Mucosa of descending colon (tissue), 3 donors: Measurements from ENCODE around the gene ZSCAN31. TPM values are rescaled to one million over a fixed set of nuclear protein-coding genes. Genes with fewer than 3 reads are reported as not detected.

Experiments
- ATAC-seq: fragments of 200-7000 bp; cut with Tn5 transposase; one replicate; pipeline ENCODE4 v1.9.1; 2020; ENCODE audit warnings: mild to moderate bottlenecking, moderate library complexity
- DNase-seq, 3 donors: peaks; one replicate each; pipeline ENCODE4 v3.0.0-alpha.2; 2020
- H3K36me3 ChIP-seq: fragments of 200-600 bp; one replicate; pipeline ENCODE4 v1.8.0; 2021; ENCODE audit warnings: low read depth, mild to moderate bottlenecking
- H3K4me1 ChIP-seq: fragments of 200-600 bp; one replicate; pipeline ENCODE4 v1.8.0; 2021; ENCODE audit warnings: low read depth, mild to moderate bottlenecking
- H3K4me3 ChIP-seq: fragments of 200-600 bp; one replicate; pipeline ENCODE4 v1.8.0; 2021; ENCODE audit warnings: mild to moderate bottlenecking
- H3K9me3 ChIP-seq: fragments of 200-600 bp; one replicate; pipeline ENCODE4 v1.8.0; 2021; ENCODE audit warnings: mild to moderate bottlenecking
- intact Hi-C, 2 donors: fragments of 100-400 bp; cut with DNase I in 1 of 2; cut with micrococcal nuclease in 1 of 2; formaldehyde crosslinking; loops; one replicate each; pipeline versions ENCODE4 v1.11.0 to v1.11.1; 2022; cut with DNase I, micrococcal nuclease
- total RNA-seq, 3 donors: library from RNA; stranded (reverse); fragmentation: NEBNext Ultra II Directional in 2 of 3; extraction: Animal tissue kit (Norgen Biotek cat#: 25700) in 2 of 3; gene quantifications; one replicate each; pipeline versions ENCODE4 v1.2.1 to v1.2.4, GENCODE V29; 2021 to 2023
- TF ChIP-seq, protein P1 (sequence below): fragments of 200-600 bp; IDR thresholded peaks from one replicate; pipeline ENCODE4 v1.8.0; 2022; ENCODE audit warnings: antibody characterized with exemption, mild to moderate bottlenecking
- donor health status: DM: no; HTN: no; CAD: no; lungs with moderate emphysema.
- donor health status: DM: no; HTN: no; CAD: no.
- donor health status: DM: no; HTN: yes; CAD: no.

Gene ZSCAN31
- total RNA-seq, 3 donors from 2014 or later, result 6.3 to 20.5 (median 8.7) TPM

GRCh38 chr6:28355743-28356665 lies 20.1 kb upstream of the ZSCAN31 start:
- intact Hi-C loops, result loop anchor here (10.0 kb wide), 1 partner anchor 221 kb away; no protein-coding TSS in a partner anchor
- H3K36me3 ChIP-seq, result no peaks in the 10 kb centered on the region
- ATAC-seq (peak; percentile 93), DNase-seq (peak; percentile 73 to 97 (median 76))
- H3K9me3 ChIP-seq, result no peaks in the 10 kb centered on the region
- H3K4me3 ChIP-seq, result peak overlapping the region; percentile 29
- peaks cover 19% of the 10 kb centered on the region for H3K4me1 ChIP-seq
- TF ChIP-seq, protein P1, sequence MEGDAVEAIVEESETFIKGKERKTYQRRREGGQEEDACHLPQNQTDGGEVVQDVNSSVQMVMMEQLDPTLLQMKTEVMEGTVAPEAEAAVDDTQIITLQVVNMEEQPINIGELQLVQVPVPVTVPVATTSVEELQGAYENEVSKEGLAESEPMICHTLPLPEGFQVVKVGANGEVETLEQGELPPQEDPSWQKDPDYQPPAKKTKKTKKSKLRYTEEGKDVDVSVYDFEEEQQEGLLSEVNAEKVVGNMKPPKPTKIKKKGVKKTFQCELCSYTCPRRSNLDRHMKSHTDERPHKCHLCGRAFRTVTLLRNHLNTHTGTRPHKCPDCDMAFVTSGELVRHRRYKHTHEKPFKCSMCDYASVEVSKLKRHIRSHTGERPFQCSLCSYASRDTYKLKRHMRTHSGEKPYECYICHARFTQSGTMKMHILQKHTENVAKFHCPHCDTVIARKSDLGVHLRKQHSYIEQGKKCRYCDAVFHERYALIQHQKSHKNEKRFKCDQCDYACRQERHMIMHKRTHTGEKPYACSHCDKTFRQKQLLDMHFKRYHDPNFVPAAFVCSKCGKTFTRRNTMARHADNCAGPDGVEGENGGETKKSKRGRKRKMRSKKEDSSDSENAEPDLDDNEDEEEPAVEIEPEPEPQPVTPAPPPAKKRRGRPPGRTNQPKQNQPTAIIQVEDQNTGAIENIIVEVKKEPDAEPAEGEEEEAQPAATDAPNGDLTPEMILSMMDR, result peak; percentile 62

DNA sequence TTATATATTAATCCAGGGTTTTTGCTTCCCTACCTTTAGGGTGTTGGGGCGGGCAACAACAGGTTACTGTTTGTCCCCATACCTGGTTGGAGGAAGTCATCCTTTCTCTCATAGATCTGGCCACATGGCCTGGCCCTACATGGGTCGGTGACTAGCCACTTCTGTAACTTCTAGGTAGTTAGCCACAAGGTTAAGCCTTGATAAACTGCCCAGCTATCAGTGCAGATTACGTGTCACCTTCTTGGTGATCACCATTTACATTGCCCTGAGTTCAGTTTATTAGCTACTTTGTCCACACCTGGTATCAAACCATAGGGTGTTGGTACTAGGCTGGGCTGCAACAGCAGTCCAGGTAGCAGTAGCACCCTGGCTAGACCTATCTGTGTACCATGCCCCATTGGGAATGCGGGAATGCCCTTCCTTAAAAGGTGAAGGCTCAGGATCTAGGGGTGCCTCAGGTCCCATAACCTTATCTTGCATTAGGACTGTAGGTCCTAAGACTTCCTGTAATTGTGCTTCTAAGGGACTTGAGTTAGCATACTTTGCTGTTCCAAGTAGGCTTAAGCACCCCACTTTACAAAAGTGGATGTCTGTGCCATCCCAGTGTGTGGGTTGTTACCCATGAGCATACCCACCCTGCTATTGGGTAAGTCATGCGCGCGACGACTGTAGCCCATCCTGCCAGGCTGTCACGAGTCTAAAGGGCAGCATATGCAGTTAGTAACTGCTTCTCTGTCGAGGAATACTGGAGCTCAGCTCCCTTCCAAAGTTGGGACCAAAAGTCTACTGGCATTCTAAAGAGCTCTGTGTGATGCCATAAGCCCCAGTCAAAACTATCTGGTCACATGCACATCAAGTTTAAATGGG lies 19.0 kb upstream of the ZSCAN31 start:
- ATAC-seq (no peak), DNase-seq (peak in 1 of 3 donors; percentile 27)
- H3K9me3 ChIP-seq, result no peaks in the 10 kb centered on the region
- peaks cover 25% of the 10 kb centered on the region for H3K4me1 ChIP-seq
- intact Hi-C loops, result loop anchor here (10.0 kb wide), 1 partner anchor 220 kb away; no protein-coding TSS in a partner anchor
- no peak overlapping the region for H3K4me3 ChIP-seq
- TF ChIP-seq, protein P1, result no peak
- H3K36me3 ChIP-seq, result no peaks in the 10 kb centered on the region

- H3K9me3 ChIP-seq, result no peaks in the 10 kb centered on the region
- intact Hi-C loops, result loop anchor here (10.0 kb wide), 1 partner anchor 219 kb away; no protein-coding TSS in a partner anchor
- DNase-seq (peak; percentile 47 to 72 (median 61)), ATAC-seq (peak; percentile 38)
- no peak overlapping the region for H3K4me3 ChIP-seq
- TF ChIP-seq, protein P1, result no peak
- H3K4me1 ChIP-seq, result peaks cover 25% of the 10 kb centered on the region
- no peaks in the 10 kb centered on the region for H3K36me3 ChIP-seq
Observed at GRCh38 chr6:28353981-28354676, 18.2 kb upstream of the ZSCAN31 start.

DNA sequence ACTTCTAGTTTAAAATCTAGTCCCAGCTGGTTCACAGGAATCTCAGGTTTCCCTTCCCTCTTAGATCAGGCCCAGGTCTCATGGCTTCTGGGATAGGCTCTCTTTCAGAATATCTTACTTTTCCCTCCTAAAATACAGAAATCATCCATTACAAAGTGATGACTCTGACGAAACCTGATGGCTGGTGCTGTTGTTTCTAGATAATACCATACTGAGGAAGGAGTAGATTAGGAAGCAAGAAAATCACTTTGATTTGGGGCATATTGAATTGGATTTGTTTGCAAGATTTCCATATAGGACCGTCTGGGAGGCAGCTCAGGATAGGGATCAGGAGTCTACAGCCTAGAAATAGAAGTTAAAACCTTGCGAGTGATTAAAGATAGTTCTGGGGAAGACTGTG lies 17.4 kb upstream of the ZSCAN31 start:
- peaks cover 25% of the 10 kb centered on the region for H3K4me1 ChIP-seq
- H3K4me3 ChIP-seq, result no peak overlapping the region

More for the DNA sequence above, 17.4 kb upstream of the ZSCAN31 start:
- ATAC-seq, result no peak
- H3K9me3 ChIP-seq, result no peaks in the 10 kb centered on the region
- DNase-seq, result no peak
- TF ChIP-seq, protein P1, result no peak
- intact Hi-C loops, result loop anchor here (10.0 kb wide), 1 partner anchor 219 kb away; no protein-coding TSS in a partner anchor
- no peaks in the 10 kb centered on the region for H3K36me3 ChIP-seq
